H4 (cell line): ENCODE measurements around the gene RAMACL. TPM values are rescaled to one million over a fixed set of nuclear protein-coding genes. Genes with fewer than 3 reads are reported as not detected.
"Not testable (repeated sequence)": the region's sequence is repeated elsewhere in the genome, so short reads cannot be mapped to it uniquely, and the experiment has no call there.

Experiments
- DNase-seq: peaks from one replicate; pipeline ENCODE4 v3.0.0-alpha.2; 2015; ENCODE audit warnings: low spot score
- total RNA-seq: library from RNA; depleted of rRNA; stranded (reverse); fragments of >200 nt; shearing (Covaris generic); gene quantifications from 2 replicates; pipeline ENCODE4 v1.2.3, GENCODE V29; 2014

The RAMACL gene
- total RNA-seq, 1 experiment from 2014 or later: 0.04 TPM

DNA sequence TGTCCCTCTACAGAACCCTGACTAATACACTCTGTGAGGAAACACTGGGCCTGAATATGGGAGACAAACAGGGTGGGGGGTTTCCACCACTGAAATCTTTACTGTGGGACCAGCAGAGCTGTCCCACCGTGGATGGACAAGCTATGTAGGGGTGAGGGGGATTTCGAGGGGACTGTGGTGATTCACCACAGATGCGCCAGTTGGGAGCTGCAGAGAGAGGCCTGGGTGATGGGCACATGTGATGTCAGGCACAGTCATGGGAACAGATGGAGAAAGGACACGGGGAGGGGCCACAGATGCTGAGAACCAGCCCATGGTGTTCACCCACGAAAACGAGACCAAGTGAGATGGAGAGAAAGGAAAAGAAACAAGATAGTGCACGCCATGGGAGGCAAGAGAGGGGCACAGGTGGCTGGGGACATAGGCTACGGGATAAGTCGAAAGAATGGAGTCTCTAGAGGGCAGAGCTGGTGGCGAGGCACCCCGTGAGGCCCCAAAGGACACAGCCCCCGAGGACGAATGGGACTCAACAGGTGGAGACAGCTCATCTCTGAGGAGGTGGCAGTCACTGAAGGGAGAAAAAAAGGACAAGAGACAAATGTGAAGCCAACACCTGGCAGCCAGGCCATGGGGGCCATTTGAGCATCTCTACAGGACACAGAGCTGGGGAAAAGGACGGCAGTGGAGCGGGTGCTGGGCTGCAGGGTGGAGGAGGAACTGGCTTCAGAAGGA lies 10.5 kb upstream of the RAMACL start:
- no peak for DNase-seq

DNA sequence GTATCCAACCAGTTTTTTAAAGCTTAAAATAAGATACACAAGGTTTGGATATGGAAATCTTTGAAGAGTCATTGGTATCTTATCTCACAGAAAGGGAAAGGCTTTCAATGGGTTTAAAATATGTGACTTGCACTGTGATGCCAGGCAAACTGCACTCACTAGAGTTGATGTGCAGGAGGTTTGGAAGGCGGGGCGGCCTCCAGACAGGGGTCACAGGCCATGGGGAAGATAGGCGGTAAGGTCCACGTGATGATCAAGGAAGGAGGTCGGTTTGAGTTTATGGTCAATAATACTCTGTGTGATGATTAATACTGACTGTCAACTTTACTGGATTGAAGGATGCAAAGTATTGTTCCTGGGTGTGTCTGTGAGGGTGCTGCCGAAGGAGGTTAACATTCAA lies 9.5 kb upstream of the RAMACL start:
- DNase-seq: no peak

DNA sequence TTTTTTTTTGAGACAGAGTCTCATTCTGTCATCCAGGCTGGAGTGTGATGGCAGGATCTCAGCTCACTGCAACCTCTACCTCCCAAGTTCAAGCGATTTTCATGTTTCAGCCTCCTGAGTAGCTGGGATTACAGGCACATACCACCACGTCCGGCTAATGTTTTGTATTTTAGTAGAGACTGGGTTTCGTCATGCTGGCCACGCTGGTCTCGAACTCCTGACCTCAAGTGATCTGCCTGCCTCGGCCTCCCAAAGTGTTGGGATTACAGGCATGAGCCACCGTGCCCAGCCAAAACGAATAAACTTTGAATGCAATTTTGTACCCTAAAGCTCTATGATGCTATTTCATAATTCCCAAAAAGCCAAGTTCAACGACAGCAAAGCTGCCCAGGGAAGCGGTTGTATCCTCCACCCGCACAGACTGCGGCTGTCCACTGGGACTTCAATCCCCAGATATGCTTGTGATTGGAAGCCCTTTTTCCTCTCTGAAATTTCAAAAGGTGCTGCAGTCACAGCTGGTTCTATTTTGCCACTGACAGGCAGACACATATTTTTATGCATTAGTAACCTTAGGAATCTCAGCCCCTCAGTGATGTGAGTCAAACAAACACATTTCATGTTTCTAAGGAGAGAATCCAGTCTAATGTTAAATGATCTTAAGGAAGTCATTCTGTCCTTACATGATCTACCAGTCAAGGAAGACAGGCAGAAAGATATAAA lies 8.7 kb upstream of the RAMACL start:
- no peak for DNase-seq

DNA sequence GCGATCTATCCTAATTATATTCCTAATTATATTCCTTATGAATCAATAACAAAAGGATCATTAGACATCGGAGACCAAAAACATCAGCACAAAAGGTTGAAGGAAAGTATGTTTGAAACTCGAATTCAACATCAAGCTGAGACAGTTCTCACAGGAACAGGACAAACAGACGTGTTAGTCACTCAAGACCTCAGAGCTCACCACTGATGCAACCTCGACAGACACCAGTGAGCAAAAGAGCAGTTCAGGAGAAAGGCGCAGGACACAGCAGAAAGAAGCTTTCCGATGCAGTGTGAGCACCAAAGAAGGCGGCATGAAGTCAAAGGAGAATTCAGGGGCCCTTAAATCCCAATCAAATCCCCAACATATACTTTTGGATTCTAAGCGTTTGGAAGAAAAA lies 6.3 kb upstream of the RAMACL start:
- no peak for DNase-seq

DNA sequence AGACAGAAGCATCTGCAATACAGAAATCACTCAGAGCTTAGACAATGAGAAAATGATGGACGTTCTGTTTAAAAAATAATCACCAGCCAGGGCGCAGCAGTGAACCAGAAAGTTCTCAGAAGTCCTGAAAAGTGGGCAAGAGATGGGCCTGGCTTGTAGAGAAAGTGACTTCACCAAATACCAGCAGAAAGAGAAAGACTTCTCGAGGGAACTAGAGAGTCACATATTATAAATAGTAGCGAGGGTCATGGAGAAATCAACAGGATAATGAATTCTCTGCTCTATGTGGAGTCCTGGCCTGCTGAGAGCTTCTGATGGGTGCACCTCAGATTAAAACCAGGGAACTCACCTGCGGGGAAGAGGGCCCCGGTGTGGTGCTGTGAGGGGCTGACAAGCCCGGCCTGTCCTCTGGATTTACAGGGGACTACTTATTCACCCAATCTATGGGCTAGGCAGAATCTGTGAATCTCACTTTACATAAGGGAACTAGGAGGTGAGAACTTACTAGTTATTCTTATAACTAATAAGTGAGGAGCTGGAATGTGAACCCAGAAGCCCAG lies 5.6 kb upstream of the RAMACL start:
- DNase-seq: no peak

DNA sequence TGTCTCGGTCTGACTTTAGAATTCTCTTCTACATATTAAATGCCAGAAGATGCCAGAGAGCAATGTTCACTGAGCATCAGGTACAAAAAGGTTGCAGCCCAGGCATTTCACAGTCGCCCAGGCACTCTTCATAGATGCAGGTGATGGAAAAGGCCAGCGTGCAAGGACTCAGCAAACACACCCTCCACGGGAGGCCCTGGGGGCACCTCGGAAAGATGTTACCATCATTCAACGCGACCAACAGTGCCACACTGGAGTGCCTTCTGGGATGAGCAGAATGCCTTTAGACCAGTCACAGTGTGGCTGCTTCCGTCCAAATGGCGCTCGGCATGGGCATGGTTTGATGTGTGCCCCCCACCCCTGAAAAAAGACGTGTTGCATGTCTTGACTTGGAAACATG lies 4.5 kb upstream of the RAMACL start:
- no peak for DNase-seq

DNA sequence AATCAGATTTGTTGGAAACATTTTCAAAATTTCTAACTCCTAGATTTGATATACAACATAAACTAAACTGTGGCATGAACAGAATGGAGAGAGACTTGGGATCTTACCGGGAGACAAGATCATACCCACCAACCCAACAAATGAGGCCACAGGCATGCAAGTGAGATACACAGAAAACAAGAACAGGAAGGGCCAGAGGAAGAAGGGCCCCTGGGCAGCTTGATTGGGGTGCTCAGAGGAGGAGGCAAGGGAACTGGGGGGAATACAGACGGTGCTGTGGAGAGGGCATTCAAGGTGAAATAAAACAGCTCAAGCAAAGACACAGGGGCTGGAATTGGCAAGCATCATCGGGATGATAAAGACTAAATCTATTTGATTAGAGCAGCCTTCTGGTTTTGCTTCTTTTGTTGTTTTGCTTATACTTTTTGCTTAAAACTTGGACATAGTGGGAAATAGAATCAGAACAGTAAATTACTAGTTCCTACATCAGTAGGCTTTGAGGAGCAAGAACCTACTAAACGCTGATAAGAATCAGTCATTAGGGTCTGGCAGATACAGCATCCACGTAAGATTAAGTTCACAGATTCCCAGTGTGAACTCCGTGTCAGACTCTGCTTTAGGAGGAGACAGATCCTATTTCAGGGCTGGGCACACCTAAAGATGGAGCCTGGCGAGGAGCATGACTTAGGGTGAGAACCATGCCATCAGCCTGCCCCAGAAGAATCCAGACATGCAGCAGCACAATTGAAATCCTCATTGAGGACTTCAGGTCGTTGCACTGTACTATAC lies 3.5 kb upstream of the RAMACL start:
- DNase-seq: no peak

DNA sequence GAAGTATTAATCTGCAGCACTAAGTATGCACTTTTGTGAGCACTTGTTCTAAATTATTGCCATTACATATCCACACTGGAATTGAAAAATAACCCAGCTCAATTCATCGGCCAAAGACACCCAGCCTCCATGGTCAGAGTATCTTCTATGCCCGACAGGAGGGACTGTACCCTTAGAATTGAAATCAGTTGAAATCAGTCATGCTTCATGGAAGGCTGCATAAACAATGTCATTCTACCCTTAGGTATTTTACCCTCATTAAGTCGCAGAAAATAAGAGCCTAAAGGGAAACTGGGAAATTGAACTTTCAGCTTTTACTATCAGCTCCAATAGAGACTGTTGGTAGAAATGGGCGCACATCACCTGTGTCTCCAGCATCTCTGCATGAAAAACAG lies 2.9 kb upstream of the RAMACL start:
- no peak for DNase-seq

DNA sequence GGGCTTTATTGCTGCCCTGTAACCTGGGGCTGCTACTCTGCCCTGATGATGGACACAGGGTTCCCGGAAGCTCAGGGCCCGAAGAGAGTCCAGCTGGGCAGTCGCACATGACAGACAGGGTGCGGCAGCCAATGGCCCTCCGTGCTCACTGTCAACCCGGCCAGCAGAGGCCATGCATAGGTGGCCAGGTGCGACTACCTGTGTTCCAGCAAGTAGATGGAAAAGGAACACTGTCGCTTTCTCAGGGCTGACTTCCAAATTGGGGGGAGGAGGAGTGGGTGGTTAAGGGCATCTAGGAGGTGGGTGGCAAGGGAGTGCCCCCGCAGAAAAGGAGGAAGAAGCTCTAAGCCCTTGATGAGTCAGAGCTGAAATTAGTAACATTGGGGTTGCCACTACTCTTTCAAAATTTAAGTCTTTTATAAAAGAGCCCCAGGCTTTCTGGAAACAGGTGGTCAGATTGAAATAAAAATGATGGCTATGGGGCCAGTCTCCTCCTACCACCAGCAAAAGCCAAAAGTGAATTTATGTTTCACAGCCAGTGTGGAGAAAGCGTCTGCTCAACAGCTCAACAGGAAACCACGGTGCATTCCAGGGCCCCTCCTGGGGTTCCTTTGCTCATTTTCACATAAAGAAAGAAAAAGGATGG lies 2.3 kb upstream of the RAMACL start:
- DNase-seq: no peak

DNA sequence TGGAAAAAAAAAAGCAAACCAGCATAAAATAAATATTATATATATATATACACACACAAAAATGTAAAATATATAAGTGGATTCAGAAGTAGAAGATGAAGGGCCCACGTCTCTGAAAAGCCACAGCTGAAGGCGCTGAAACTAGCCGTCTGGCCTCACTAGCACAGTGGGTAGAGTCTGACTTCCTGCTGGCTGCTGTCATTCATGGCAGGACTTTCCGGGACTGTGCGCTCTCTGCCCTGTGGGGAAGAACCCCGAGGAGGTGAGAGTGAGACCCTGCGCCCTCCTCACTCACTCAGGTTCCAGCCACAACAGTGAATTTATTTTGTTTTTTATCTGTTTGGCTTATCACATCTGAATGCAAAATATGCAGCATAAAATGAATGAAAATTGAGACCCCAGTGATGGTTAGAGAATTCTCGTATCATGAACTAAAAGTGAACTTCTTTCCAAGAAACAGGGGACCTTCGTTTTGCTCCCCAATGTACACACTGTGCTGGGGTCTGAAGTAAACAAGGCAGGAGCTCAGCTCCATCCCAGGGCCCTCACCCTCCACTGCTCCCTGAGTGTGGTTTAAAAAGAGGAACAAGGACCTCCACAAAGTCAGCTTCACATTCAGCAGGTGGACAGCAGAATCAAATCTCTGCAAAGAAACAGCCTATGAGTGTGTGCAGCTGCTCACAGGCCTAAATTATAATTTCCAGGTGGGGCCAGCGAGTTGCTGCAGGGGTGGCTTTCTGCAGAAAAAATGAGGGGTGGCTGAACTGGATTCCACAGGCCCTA lies 1.3 kb upstream of the RAMACL start:
- DNase-seq: no peak

DNA sequence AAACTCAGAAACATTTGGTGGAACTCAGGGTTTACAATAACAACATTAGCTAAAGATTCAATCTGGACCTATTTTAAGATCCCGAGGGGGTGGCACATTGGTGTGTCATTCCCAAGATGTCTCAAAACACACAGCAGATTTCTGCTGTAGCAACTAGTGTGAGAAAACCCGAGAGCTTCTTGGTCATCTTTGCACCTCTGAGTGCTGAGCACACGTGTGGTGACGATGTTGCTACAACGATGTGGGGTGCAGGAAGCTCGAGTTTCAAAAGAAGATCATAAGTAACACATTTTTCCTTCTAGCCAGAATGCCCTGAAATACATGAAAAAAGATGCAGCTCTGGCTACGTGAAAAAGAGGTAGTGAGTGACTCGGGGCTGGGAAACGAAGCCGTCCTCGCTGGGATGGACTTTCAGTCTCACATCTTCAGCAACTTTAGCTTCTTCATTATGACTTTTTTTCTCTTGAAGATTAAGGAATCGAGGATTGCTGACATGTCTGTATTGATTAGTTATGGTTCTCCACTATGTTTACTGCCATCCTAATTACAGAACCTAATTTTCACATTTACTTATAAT lies 1.5 kb downstream of the RAMACL start:
- DNase-seq: no peak

DNA sequence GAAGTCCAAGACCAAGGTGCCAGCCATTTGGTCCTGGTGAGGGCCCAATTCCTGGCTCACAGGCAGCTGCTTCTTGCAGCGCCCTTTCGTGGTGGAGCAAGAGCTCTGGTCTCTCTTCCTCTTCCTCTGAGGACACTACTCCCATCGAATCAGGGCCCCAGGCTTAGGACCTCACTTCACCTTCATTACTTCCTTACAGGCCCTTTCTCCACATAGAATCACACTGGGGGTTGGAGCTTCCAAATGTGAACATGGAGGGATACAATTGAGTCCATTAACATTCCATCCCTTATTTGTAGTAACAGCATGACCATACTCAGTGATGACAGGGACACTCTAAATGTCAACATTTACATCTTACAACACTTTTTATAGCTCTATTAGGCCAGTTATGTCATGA lies 2.3 kb downstream of the RAMACL start:
- no peak for DNase-seq

DNA sequence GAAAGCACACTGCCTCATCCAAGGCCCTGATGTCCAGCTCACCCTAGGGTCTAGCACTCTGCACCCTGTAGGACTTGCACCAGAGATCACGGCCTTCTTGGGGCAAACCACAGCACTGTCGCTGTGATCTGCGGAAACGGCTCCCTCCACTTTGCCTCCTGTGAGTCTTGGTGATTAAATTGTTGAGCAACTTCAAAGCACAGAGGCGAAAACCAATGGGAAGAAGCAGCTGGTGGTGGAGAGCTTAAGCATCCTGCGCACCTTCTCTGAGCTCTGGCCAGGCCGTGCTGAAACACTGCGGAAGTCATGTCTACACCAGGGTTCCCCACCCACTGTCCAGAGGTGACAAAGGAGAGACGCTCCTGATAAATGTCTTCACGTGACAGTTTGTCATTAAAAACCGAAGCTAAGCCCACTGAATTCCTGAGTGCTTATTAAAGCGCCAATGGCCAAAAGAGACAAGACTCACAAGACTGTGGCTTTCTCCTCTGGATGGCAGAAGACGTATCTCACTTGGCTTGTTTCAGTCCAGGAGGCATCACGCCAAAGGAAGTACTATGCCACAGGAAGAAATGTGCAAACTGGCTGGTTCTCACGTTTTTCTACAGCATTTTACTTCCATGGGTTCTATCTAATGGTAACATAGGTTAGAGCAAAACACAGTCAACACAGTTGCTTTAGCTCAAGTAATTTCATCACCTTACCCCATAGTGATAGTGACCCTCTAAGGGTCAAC lies 3.1 kb downstream of the RAMACL start:
- no peak for DNase-seq

DNA sequence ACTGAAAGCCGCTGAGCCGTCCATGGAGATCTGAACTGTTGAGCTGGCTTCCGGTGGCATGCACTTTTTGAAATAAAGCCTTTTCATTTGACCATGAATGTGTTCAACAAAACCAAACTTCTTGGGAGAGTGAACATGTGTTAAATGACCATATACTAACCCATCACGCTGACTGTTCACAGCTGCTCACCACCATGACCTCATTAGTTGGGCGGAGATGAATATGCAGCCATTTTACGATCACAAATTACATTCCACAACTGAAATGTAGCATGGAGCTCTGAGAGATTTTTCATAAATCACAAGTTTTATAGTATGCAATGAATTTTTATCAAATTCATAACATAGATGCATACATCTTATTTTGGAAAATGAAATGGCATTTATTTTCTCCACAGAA lies 4.2 kb downstream of the RAMACL start:
- no peak for DNase-seq

DNA sequence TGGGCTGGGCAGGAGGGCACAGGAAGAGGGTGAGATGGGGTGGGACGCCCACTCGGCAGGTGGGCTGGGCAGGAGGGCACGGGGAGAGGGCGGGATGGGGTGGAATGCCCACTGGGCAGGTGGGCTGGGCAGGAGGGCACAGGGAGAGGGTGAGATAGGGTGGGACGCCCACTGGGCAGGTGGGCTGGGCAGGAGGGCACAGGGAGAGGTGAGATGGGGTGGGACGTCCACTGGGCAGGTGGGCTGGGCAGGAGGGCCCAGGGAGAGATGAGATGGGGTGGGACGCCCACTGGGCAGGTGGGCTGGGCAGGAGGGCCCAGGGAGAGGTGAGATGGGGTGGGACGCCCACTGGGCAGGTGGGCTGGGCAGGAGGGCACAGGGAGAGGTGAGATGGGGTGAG lies 4.7 kb downstream of the RAMACL start:
- not testable (repeated sequence) for DNase-seq

DNA sequence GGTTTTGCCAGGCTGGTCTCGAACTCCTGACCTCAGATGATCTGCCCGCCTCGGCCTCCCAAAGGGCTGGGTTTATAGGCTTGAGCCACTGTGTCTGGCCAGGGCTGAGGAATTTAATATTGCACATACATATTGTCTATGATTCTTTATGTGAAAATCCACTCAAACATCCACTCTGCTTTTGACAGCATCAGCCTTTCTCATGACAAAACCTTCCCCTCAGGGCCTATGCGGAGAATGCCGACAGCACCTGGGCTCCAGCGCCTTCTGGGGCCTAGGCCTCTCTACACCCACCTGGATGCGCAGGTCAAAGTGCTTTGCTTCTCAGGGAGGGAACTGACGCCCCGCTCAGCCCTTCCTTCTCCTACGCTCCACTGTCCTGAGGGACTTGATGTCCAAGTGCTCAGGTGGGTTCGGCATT lies 5.4 kb downstream of the RAMACL start:
- no peak for DNase-seq

DNA sequence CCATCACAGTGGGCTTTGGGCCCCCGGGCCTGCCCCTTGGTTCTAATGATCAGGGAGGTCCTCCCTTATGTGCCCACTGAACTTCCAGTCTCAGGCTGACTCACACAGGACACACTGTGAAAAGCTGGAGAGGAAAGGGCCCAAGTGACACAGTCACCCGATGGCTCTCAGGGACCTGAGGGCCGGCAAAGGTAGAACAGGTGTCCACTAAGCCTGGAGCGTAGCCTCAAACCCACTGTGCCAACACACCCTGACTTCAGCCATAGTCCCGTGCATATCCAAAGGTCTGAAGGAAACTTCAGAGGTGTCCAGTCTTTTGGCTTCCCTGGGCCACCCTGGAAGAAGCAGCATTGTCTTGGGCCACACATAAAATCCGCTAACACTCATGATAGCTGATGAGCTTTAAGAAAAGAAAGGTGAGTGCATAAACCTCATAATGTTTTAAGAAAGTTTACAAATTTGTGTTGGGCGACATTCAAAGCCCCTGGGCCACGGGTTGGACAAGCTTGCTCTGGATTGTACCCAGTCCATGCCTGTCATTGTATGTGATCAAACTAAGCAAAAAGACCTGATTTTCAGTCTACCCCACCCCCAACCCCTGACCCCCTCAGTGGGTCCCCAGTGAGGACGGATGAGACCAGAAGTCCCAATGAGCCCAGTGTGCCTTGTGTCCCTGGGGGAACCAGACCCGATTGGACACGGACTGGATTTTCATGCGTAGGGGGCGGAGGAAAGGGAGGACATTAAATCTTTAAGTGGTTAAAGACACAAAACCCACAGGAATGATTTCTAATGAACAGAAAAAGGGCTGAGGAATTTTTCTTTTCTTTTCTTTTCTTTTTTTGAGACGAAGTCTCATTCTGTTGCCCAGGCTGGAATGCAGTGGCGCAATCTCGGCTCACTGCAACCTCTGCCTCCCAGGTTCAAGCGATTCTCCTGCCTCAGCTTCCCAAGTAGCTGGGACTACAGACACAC lies 6.1 kb downstream of the RAMACL start:
- no peak for DNase-seq

DNA sequence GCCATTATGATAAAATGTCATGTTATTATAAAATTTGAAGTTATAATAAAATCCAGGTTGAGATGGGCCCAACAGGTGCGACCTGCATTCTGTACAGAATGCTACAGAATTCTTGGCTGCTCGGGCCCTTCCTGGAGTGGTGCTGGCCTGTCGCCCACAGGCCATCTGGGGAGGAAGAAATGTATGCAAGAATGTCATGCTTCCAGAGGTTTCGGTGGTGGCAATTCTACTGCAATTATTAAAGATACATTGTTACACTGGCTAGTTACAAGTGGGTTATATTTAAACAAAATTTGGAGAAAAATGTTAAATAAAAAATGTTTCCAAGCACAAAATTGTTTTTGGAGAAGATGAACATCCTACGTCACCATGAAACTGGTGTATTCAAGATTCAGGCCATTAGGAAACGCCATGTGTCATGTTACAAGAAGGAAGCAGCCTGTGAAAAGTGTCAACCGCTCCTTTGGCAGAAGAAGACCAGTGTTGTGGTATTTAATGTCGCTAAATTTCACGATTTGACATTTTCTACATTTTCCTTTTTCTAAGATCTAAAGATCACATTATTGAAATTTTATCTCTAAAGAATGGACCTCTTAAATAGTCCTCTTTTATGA lies 7.1 kb downstream of the RAMACL start:
- no peak for DNase-seq
